Activated naive CD8-positive, alpha-beta T cell treated with anti-CD3 and anti-CD28 coated beads, Interleukin-2, amount 50 U/mL, for 24 hours (primary cell): ENCODE measurements around the gene TMPRSS9.

Source experiments
- ATAC-seq: fragments of 150-1000 bp; cut with Tn5 transposase; one replicate; pipeline ENCODE4 v1.10.0; 2021
- DNase-seq: peaks from one replicate; pipeline ENCODE4 v3.0.0; 2021
- H3K27ac Mint-ChIP-seq: one replicate; pipeline ENCODE4 v1.8.0; 2021; ENCODE audit warnings: mild to moderate bottlenecking, mixed read lengths
- H3K27me3 Mint-ChIP-seq: one replicate; pipeline ENCODE4 v1.8.0; 2021; ENCODE audit warnings: mixed read lengths
- H3K36me3 Mint-ChIP-seq: one replicate; pipeline ENCODE4 v1.8.0; 2021; ENCODE audit warnings: low read depth, mixed read lengths
- H3K4me1 Mint-ChIP-seq: one replicate; pipeline ENCODE4 v1.8.0; 2021; ENCODE audit warnings: mixed read lengths
- H3K4me3 Mint-ChIP-seq: one replicate; pipeline ENCODE4 v1.8.0; 2021; ENCODE audit warnings: mild to moderate bottlenecking, moderate library complexity, mixed read lengths
- H3K9me3 Mint-ChIP-seq: one replicate; pipeline ENCODE4 v1.8.0; 2021; ENCODE audit warnings: mixed read lengths

Gene TMPRSS9

DNA sequence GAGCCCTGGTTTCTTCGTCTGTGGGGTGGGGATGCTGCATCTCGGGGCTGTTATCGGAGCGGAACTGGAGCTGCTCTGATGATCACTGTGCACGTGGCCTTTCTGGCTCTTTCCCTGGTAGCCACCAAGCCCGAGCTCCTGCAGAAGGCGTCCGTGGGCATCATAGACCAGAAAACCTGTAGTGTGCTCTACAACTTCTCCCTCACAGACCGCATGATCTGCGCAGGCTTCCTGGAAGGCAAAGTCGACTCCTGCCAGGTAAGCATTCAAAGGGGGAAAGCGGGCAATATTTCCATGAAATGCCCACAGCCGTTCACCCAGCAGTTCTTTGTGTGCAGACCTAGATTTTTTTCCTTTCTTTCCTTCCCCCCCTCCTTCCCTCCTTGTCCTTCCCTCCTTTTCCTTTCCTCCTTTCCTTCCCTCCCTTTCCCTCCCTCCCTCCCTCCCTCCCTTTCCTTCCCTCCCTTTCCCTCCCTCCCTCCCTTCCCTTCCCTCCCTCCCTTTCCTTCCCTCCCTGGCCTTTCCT, 57.9 kb downstream of the TMPRSS9 start:
- H3K27ac Mint-ChIP-seq = no peak overlapping the region
- no peaks in the 10 kb centered on the region for H3K4me1 Mint-ChIP-seq
- H3K27me3 Mint-ChIP-seq = no peaks in the 10 kb centered on the region
- peaks cover 4% of the 10 kb centered on the region for H3K36me3 Mint-ChIP-seq
- H3K4me3 Mint-ChIP-seq = no peak overlapping the region
- DNase-seq (no peak), ATAC-seq (no peak)
- H3K9me3 Mint-ChIP-seq = no peaks in the 10 kb centered on the region

- ATAC-seq (no peak), DNase-seq (no peak)
- Mint-ChIP-seq H3K27me3 (no peaks in the 10 kb centered on the region), H3K9me3 (no peaks in the 10 kb centered on the region), H3K27ac (no peak overlapping the region), H3K4me1 (no peaks in the 10 kb centered on the region), H3K36me3 (peaks cover 4% of the 10 kb centered on the region), H3K4me3 (no peak overlapping the region)
Observed at GRCh38 chr19:2419754-2420153, 59.7 kb downstream of the TMPRSS9 start.

DNA sequence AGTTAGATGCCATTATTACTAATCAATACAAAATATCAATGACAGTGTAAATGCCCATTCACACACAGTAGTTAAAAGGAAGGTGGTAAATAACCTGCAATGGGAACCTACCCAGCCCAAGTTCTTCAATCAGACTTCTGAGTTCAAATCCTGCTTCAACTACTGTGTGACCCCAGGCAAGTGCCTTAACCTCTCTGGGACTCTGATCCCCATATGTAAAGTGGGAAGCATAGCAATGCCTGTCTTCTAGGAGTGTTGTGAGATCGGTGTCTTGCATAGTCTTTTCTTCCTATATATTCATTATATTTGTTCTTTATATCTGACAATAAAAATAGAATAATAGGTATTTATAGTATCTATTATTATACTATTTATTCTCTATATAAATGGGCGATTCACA, 60.4 kb downstream of the TMPRSS9 start:
- ATAC-seq (no peak), DNase-seq (no peak)
- H3K9me3 Mint-ChIP-seq = no peaks in the 10 kb centered on the region
- no peak overlapping the region for H3K27ac Mint-ChIP-seq
- no peak overlapping the region for H3K4me3 Mint-ChIP-seq
- H3K27me3 Mint-ChIP-seq = no peaks in the 10 kb centered on the region
- no peaks in the 10 kb centered on the region for H3K4me1 Mint-ChIP-seq
- peaks cover 4% of the 10 kb centered on the region for H3K36me3 Mint-ChIP-seq

DNA sequence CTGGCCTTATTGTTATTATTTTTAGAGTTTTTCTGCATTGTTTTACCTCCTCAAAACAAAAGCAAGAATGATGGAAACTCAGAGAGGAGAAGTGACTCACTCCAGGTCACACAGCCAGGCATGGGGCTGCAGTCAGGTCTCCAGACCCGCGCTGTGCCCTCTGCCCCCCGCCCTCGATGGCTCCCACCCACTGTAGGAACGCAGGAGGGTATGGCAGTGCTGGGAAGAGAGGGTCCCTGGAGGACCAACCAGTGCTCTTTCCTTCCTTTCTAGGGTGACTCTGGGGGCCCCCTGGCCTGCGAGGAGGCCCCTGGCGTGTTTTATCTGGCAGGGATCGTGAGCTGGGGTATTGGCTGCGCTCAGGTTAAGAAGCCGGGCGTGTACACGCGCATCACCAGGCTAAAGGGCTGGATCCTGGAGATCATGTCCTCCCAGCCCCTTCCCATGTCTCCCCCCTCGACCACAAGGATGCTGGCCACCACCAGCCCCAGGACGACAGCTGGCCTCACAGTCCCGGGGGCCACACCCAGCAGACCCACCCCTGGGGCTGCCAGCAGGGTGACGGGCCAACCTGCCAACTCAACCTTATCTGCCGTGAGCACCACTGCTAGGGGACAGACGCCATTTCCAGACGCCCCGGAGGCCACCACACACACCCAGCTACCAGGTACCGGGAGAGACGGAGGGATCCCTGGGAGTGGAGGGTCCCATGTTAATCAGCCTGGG, 61.7 kb downstream of the TMPRSS9 start:
- Mint-ChIP-seq H3K4me3 (no peak overlapping the region), H3K36me3 (peaks cover 10% of the 10 kb centered on the region), H3K27me3 (no peaks in the 10 kb centered on the region), H3K27ac (no peak overlapping the region), H3K9me3 (no peaks in the 10 kb centered on the region), H3K4me1 (peaks cover 7% of the 10 kb centered on the region)
- DNase-seq = no peak
- no peak for ATAC-seq

DNA sequence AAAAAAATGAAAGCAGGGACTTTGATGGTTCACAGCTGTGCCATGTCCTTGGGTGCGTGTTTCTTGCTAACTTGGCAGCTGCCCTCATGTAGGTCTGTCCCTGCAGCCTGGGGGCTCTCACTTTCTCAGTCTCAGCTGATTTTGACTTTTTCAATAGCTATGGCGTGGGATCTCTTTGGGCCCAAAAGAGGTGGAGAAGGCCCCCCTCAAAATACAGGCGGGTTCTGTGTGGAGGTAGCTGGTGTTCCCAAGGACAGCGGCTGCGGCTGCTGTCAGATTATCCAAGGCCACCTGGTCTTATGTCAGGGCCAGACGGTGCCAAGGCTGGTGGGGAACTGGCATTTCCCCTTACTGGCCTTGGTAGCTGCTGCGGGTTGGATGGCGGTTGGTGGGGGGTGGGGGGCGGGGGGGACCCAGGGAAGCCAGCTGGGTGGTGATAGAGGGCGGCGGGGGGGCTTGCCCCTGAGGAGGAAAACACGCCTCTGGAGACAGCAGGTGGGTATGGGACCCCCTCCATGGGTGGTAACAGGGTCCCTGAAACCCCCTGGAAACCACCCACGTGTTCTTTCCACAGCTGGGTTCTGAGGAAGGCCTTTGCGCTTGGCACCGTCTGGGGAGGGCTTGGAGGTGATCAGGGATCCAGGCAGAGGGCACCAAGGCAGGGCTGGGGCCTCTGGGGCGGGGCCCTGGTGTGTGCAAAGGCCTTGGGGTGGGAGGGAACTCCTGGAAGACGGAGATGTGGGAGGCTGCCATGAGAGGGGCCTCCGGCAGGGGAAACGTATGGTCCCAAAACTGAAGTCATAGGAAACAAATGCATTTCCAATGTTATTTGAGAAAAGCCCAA, 63.2 kb downstream of the TMPRSS9 start:
- H3K27ac Mint-ChIP-seq = no peak overlapping the region
- peaks cover 3% of the 10 kb centered on the region for H3K27me3 Mint-ChIP-seq
- ATAC-seq (no peak), DNase-seq (no peak)
- H3K4me3 Mint-ChIP-seq = no peak overlapping the region
- no peaks in the 10 kb centered on the region for H3K9me3 Mint-ChIP-seq
- H3K36me3 Mint-ChIP-seq = peaks cover 13% of the 10 kb centered on the region
- H3K4me1 Mint-ChIP-seq = peaks cover 12% of the 10 kb centered on the region

DNA sequence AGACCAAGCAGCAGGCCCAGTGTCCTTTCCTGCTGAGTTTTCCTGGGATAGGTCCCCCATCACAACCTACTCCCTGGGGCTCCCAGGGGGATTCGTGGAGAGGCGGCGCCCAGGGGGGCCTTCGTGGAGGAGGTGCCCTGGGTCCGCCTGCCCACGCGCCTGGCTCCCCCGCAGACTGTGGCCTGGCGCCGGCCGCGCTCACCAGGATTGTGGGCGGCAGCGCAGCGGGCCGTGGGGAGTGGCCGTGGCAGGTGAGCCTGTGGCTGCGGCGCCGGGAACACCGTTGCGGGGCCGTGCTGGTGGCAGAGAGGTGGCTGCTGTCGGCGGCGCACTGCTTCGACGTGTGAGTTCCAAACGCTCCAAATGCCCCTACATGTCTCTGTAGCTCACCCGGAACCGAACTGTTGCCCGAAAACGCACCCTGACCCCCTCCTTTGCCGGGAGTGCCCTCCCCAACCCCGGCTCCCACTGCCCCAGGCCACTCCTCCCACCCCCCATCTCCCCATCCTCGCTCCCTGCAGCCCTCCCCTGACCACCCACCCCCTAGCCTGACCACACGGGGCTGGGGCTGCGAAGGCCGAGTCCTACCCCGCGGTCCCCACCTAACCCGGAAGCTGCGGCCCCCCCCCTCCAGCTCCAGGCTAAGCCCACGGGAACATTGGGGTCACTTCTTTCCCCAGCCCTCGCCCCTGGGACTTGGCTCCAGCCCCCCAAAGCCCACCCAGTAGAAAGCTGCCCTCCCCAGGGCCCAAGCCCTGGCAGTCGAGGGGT, 64.0 kb downstream of the TMPRSS9 start:
- no peak for ATAC-seq
- Mint-ChIP-seq H3K36me3 (peaks cover 13% of the 10 kb centered on the region), H3K4me3 (no peak overlapping the region), H3K27ac (no peak overlapping the region), H3K9me3 (no peaks in the 10 kb centered on the region), H3K27me3 (peaks cover 3% of the 10 kb centered on the region), H3K4me1 (peaks cover 12% of the 10 kb centered on the region)
- no peak for DNase-seq

DNA sequence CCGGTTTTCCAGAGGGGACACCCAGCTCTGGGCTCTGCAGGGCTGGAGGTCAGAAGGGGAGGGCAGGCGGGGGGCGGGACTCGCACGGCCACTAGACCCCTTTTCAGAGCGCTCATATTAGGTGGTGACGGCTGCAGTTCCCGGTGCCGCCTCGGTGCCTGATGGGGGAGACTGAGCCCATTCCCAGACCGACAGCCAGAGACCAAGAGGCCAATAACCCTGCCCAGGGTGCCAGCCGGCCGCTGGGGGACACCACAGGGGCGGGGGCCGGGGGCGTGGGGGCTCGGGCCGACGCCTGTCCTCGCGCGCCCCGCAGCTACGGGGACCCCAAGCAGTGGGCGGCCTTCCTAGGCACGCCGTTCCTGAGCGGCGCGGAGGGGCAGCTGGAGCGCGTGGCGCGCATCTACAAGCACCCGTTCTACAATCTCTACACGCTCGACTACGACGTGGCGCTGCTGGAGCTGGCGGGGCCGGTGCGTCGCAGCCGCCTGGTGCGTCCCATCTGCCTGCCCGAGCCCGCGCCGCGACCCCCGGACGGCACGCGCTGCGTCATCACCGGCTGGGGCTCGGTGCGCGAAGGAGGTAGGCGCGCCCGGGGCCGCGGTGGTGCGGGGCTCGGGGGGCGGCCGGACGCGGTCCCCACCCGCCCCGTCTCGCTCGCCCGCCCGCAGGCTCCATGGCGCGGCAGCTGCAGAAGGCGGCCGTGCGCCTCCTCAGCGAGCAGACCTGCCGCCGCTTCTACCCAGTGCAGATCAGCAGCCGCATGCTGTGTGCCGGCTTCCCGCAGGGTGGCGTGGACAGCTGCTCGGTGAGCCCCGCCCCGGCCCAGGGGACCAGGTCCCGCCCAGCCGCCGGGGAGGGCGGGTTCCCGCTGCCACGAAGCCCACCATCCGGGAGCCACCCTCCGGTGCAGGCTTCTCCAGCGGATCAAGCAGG, 64.9 kb downstream of the TMPRSS9 start:
- peak; percentile 25 for DNase-seq

DNA sequence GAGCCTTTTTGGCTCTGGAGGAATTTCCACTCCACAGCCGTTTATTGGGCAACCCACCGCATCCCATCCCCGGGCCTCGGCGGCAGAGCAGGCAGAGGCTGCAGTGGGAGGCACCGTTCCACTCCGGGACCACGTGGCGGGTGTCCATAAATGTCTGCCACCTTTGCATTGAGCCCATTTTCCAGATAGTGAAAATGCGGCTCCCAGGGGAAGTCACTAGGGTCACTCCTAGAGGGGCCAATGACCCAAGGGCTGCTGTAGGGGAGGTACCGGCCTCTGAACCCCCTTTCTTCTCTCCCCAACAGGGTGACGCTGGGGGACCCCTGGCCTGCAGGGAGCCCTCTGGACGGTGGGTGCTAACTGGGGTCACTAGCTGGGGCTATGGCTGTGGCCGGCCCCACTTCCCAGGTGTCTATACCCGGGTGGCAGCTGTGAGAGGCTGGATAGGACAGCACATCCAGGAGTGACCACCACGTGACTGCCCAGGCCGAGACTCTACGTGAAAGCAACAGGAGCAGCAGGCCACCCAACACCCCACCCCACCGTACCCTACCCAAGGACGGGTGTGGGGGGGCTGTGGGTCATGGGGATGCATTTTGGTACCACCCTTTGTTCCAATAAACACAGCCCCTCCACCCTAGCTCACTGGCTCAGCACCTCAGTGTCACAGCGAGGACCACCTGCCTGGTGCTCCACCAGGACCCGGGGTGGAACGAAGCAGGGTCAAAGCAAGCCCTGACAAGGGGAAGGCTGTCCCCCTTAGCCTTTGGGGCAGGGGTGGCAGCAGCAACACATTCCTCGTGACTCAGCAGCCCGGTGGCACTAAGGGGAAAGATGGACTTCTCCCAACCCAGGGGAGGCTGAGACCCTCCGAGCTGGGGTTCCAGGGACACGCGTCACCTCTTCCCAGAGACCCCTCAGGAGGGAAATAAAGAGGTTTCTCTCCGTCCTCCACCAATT, 65.8 kb downstream of the TMPRSS9 start:
- peaks cover 3% of the 10 kb centered on the region for H3K27me3 Mint-ChIP-seq
- peak overlapping the region; percentile 99 for H3K27ac Mint-ChIP-seq
- no peaks in the 10 kb centered on the region for H3K9me3 Mint-ChIP-seq
- peak overlapping the region; percentile 92 for H3K4me3 Mint-ChIP-seq
- H3K36me3 Mint-ChIP-seq = peaks cover 17% of the 10 kb centered on the region
- DNase-seq (no peak), ATAC-seq (no peak)
- H3K4me1 Mint-ChIP-seq = peaks cover 12% of the 10 kb centered on the region

More for the DNA sequence above, 64.9 kb downstream of the TMPRSS9 start:
- H3K4me1 Mint-ChIP-seq = peaks cover 12% of the 10 kb centered on the region
- H3K4me3 Mint-ChIP-seq = no peak overlapping the region
- no peak for ATAC-seq
- peaks cover 3% of the 10 kb centered on the region for H3K27me3 Mint-ChIP-seq
- H3K36me3 Mint-ChIP-seq = peaks cover 15% of the 10 kb centered on the region
- no peaks in the 10 kb centered on the region for H3K9me3 Mint-ChIP-seq
- no peak overlapping the region for H3K27ac Mint-ChIP-seq

DNA sequence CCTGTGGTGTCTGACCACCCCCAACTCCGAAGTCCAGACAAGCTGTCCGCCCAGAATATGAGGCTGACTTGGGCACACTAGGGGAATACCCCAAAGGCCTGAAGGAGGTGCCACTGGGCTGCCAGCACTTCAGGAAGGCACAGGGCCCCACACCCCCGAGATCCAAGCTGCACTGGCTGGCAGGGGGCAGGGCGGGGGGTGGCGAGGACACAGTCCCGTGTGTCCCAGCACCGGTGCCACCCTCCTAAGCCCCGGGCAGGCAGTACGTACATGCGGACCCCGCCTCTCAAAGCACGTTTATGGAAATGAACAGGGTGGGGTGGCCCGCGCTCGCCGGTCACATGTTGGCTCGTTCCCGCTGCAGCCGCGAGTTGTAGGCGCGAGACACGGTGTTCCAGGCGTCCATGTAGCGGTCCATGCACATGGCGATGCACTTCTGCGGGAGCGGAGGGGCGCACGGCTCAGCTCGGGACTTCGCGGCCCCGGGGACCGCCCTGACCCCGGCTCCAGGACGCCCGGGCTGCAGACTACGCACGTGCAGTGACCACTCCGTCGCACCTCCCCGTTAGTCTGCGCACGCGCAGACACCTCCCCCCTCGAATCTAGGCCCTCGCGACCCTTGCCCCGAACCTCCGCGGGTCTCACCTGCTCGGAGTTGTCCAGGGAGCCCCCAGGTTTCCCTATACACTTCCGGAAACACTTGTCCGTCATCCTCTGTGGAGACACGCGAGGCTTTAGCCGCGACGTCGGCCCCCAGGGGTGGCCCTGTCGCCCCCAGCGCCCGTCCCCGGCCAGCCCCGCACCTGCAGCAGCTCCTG, 66.8 kb downstream of the TMPRSS9 start:
- peak overlapping the region; percentile 92 for H3K4me3 Mint-ChIP-seq
- H3K9me3 Mint-ChIP-seq = no peaks in the 10 kb centered on the region
- H3K36me3 Mint-ChIP-seq = peaks cover 19% of the 10 kb centered on the region
- H3K4me1 Mint-ChIP-seq = peaks cover 12% of the 10 kb centered on the region
- H3K27me3 Mint-ChIP-seq = peaks cover 3% of the 10 kb centered on the region
- ATAC-seq (peak; percentile 3), DNase-seq (peak; percentile 58)
- H3K27ac Mint-ChIP-seq = peak overlapping the region; percentile 99

- ATAC-seq = peak; percentile 86
- peak; percentile 97 for DNase-seq
- Mint-ChIP-seq H3K9me3 (no peaks in the 10 kb centered on the region), H3K27me3 (peaks cover 3% of the 10 kb centered on the region), H3K27ac (peak within 1 kb of the TSS; percentile 99), H3K4me1 (peaks cover 12% of the 10 kb centered on the region), H3K36me3 (peaks cover 19% of the 10 kb centered on the region), H3K4me3 (peak within 1 kb of the TSS; percentile 92)
Observed at GRCh38 chr19:2427429-2428320, 67.6 kb downstream of the TMPRSS9 start, which contains the start of gene TIMM13. TIMM13 (minus strand) TSS chr19:2427586; CDS start chr19:2427533, 53 bp downstream.

GRCh38 chr19:2428321-2428690, 68.2 kb downstream of the TMPRSS9 start:
- Mint-ChIP-seq H3K4me3 (peak overlapping the region; percentile 92), H3K4me1 (peaks cover 12% of the 10 kb centered on the region), H3K9me3 (no peaks in the 10 kb centered on the region), H3K27ac (peak overlapping the region; percentile 99), H3K27me3 (peaks cover 3% of the 10 kb centered on the region), H3K36me3 (peaks cover 19% of the 10 kb centered on the region)
- DNase-seq (no peak), ATAC-seq (no peak)
